Endothelial cell of umbilical vein (primary cell): ENCODE measurements around the gene C14orf180. TPM values are rescaled to one million over a fixed set of nuclear protein-coding genes. Genes with fewer than 3 reads are reported as not detected.
"Not testable (repeated sequence)": the region's sequence is repeated elsewhere in the genome, so short reads cannot be mapped to it uniquely, and the experiment has no call there.

ENCODE experiments used
- BruUV-seq: library from RNA; stranded (reverse); fragments of 400-500 nt; replicated peaks from 2 replicates; lab custom pipeline; 2021; lab: Mats Ljungman, UMichigan
- CTCF ChIA-PET: fragments of 300-600, 350-600 bp; sonication (Branson Sonifier 250); formaldehyde crosslinking; loops from one replicate; lab custom pipeline; 2021; ENCODE audit warnings: antibody characterized with exemption, inconsistent platforms; lab: Charles Lee
- POLR2A ChIA-PET: fragments of 300-600, 350-600 bp; sonication (Branson Sonifier 250); formaldehyde crosslinking; loops from one replicate; lab custom pipeline; 2021; ENCODE audit warnings: antibody characterized with exemption, inconsistent platforms; lab: Charles Lee
- DNase-seq: peaks from one replicate; pipeline ENCODE4 v3.0.0-alpha.2; 2011; ENCODE audit warnings: low read depth, low spot score
- FAIRE-seq: peaks from 2 replicates; lab custom pipeline; 2011; peaks lifted over from hg19 to GRCh38; lab: Jason Lieb, UNC
- H2AFZ ChIP-seq: 2 replicates; pipeline ENCODE4 v1.6.0; 2012; ENCODE audit warnings: low read depth, low read length, control low read depth, inconsistent platforms
- H3K27ac ChIP-seq: 2 replicates; pipeline ENCODE4 v1.5.1; 2011; ENCODE audit warnings: low read depth, mild to moderate bottlenecking, control low read depth, low read length, moderate library complexity; ENCODE audit not compliant: insufficient read depth
- H3K27me3 ChIP-seq, 2 experiments: 2 replicates each; pipeline versions ENCODE4 v1.6.0 to v1.6.1; 2011; ENCODE audit warnings: low read length in 2 of 2, mixed read lengths in 1 of 2; ENCODE audit not compliant: control insufficient read depth in 2 of 2, insufficient read depth in 2 of 2
- H3K36me3 ChIP-seq, 2 experiments: 2 replicates in 1 of 2; 3 replicates in 1 of 2; pipeline ENCODE4 v1.5.1; 2011; ENCODE audit warnings: low read length in 2 of 2, mild to moderate bottlenecking in 1 of 2, moderate library complexity in 1 of 2; ENCODE audit not compliant: control insufficient read depth in 2 of 2, insufficient read depth in 2 of 2; ENCODE audit errors: extremely low read depth in 1 of 2
- H3K4me1 ChIP-seq: 3 replicates; pipeline ENCODE4 v1.5.1; 2011; ENCODE audit warnings: mild to moderate bottlenecking, low read length; ENCODE audit not compliant: control insufficient read depth, insufficient read depth; ENCODE audit errors: extremely low read depth
- H3K4me2 ChIP-seq: 2 replicates; pipeline ENCODE4 v1.6.1; 2011; ENCODE audit warnings: low read length, control low read depth, mixed read lengths; ENCODE audit not compliant: insufficient read depth
- H3K4me3 ChIP-seq, 3 experiments: fragments of 200-600 bp in 1 of 3; sonication (generic), shearing (Covaris generic) in 1 of 3; replicated peaks in 1 of 3; 2 replicates each; pipeline ENCODE4 v1.5.1; 2011 to 2016; ENCODE audit warnings: control low read depth in 3 of 3, low read length in 3 of 3, mild to moderate bottlenecking in 2 of 3, inconsistent platforms in 1 of 3, low read depth in 1 of 3, moderate library complexity in 1 of 3; ENCODE audit not compliant: insufficient read depth in 1 of 3
- H3K79me2 ChIP-seq: 2 replicates; pipeline ENCODE4 v1.6.0; 2012; ENCODE audit warnings: low read length, inconsistent platforms; ENCODE audit not compliant: control insufficient read depth, insufficient read depth
- H3K9ac ChIP-seq: replicated peaks from 2 replicates; pipeline ENCODE3; 2011; ENCODE audit warnings: low read length, control low read depth; ENCODE audit not compliant: insufficient read depth; ENCODE audit errors: extremely low read depth
- H3K9me1 ChIP-seq: replicated peaks from 3 replicates; pipeline ENCODE4 v1.6.0; 2011; ENCODE audit warnings: mild to moderate bottlenecking, low read length; ENCODE audit not compliant: control insufficient read depth, insufficient read depth; ENCODE audit errors: extremely low read depth
- H3K9me3 ChIP-seq: replicated peaks from 2 replicates; pipeline ENCODE4 v1.5.1; 2012; ENCODE audit warnings: low read length, inconsistent platforms; ENCODE audit not compliant: control insufficient read depth, insufficient read depth
- H4K20me1 ChIP-seq: replicated peaks from 2 replicates; pipeline ENCODE3; 2011; ENCODE audit warnings: mild to moderate bottlenecking, low read length; ENCODE audit not compliant: control insufficient read depth, insufficient read depth; ENCODE audit errors: extremely low read depth
- CTCF ChIP-seq, 2 donors: IDR thresholded peaks; 1 replicate in 1 of 2; 2 replicates in 1 of 2; pipeline ENCODE4 v1.5.1; 2011; ENCODE audit warnings: low read length in 2 of 2, mild to moderate bottlenecking in 2 of 2, moderate library complexity in 2 of 2, control low read depth in 1 of 2, inconsistent platforms in 1 of 2, low read depth in 1 of 2; ENCODE audit not compliant: insufficient read depth in 1 of 2; ENCODE audit errors: extremely low read depth in 1 of 2
- EZH2 ChIP-seq: IDR thresholded peaks from 2 replicates; pipeline ENCODE4 v1.6.1; 2012; ENCODE audit warnings: borderline replicate concordance, low read depth, mild to moderate bottlenecking, moderate library complexity, low read length, inconsistent platforms; ENCODE audit not compliant: severe bottlenecking
- FOS ChIP-seq: IDR thresholded peaks from 2 replicates; pipeline ENCODE4 v1.6.1; 2011; ENCODE audit warnings: mild to moderate bottlenecking, low read length, moderate library complexity, borderline replicate concordance; ENCODE audit not compliant: insufficient read depth
- GATA2 ChIP-seq: IDR thresholded peaks from 2 replicates; pipeline ENCODE4 v1.7.0; 2011; ENCODE audit warnings: low read depth, mild to moderate bottlenecking, moderate library complexity, mixed read lengths, low read length; ENCODE audit not compliant: insufficient read length, insufficient read depth
- JUN ChIP-seq: IDR thresholded peaks from 2 replicates; pipeline ENCODE4 v1.6.1; 2011; ENCODE audit warnings: borderline replicate concordance, low read depth; ENCODE audit not compliant: insufficient read length, insufficient read depth
- MAX ChIP-seq: IDR thresholded peaks from 2 replicates; pipeline ENCODE4 v1.6.1; 2011; ENCODE audit not compliant: insufficient read depth, insufficient read length
- MYC ChIP-seq: IDR thresholded peaks from one replicate; pipeline ENCODE4 v1.6.1; 2011; ENCODE audit warnings: mild to moderate bottlenecking, low read depth, low read length
- POLR2A ChIP-seq: IDR thresholded peaks from 2 replicates; pipeline ENCODE4 v1.6.1; 2012; ENCODE audit warnings: low read depth, mild to moderate bottlenecking, control low read depth, low read length
- POLR2AphosphoS5 ChIP-seq: IDR thresholded peaks from 2 replicates; pipeline ENCODE4 v1.6.1; 2012; ENCODE audit warnings: low read depth, mild to moderate bottlenecking, control low read depth, low read length, moderate library complexity; ENCODE audit not compliant: insufficient read depth
- dilution Hi-C: fragments of 300-500 bp; cut with MboI; formaldehyde crosslinking; loops from one replicate; pipeline ENCODE4 v1.15.0; 2019; ENCODE audit warnings: low sequenced_read_pairs; ENCODE audit not compliant: extremely low pct_ligation_motif_present
- intact Hi-C: fragments of 100-400 bp; cut with micrococcal nuclease; formaldehyde crosslinking; loops from one replicate; pipeline ENCODE4 v1.10.0; 2022
- polyA plus RNA-seq, 4 experiments: library from polyadenylated mRNA; depleted of rRNA in 3 of 4; stranded (reverse) in 3 of 4; unstranded in 1 of 4; fragments of >200 nt; gene quantifications; 2 replicates each; pipeline versions ENCODE4 v1.2.1 to v1.2.3, GENCODE V29; 2011 to 2012; ENCODE audit warnings: missing spikeins in 1 of 4
- total RNA-seq: library from RNA; stranded (reverse); gene quantifications from 2 replicates; pipeline ENCODE4 v1.2.3, GENCODE V29; 2021

The C14orf180 gene
- total and polyA plus RNA-seq, 2 donors (not counting 3 experiments of a cell fraction or from before 2014, with no cell fraction given): not detected

- intact Hi-C loops: no loop called here
Observed at GRCh38 chr14:104578321-104578720, 1.2 kb upstream of the C14orf180 start.

GRCh38 chr14:104579939-104580338 lies 375 bp downstream of the C14orf180 start:
- H4K20me1 ChIP-seq, H3K9ac ChIP-seq, H3K9me3 ChIP-seq, FAIRE-seq, H2AFZ ChIP-seq, H3K79me2 ChIP-seq, H3K9me1 ChIP-seq, H3K4me3 ChIP-seq, H3K36me3 ChIP-seq, POLR2A ChIA-PET, BruUV-seq, intact Hi-C loops, H3K4me1 ChIP-seq, H3K4me2 ChIP-seq, dilution Hi-C loops, DNase-seq, H3K27ac ChIP-seq, H3K27me3 ChIP-seq: not testable (repeated sequence)
- CTCF ChIA-PET: interaction anchor here (0.6 kb wide), 1 partner anchor 122 kb away, joined by 3 read pairs; no protein-coding TSS in a partner anchor

More at GRCh38 chr14:104578321-104578720, 1.2 kb upstream of the C14orf180 start:
- TF ChIP-seq JUN (no peak), FOS (no peak), MYC (no peak), GATA2 (no peak), MAX (no peak), POLR2AphosphoS5 (no peak), EZH2 (no peak), POLR2A (no peak), CTCF (IDR thresholded peaks at IDR 0.05; ENCODE audit: extremely low read depth in 1 of 2, insufficient read depth in 1 of 2, low read depth in 1 of 2, low read length in 2 of 2) (no peak)
- Histone ChIP-seq H3K27ac (no peak overlapping the region), H3K9me3 (no peaks in the 10 kb centered on the region), H3K9me1 (no peaks in the 10 kb centered on the region), H2AFZ (no peak overlapping the region), H3K79me2 (no peaks in the 10 kb centered on the region), H3K4me3 (no peak overlapping the region), H4K20me1 (no peaks in the 10 kb centered on the region), H3K4me1 (no peaks in the 10 kb centered on the region), H3K9ac (no peak overlapping the region), H3K36me3 (no peaks in the 10 kb centered on the region), H3K4me2 (no peak overlapping the region), H3K27me3 (no peaks in the 10 kb centered on the region)
- dilution Hi-C loops: no loop called here
- DNase-seq: no peak
- CTCF ChIA-PET: interaction anchor here (1.2 kb wide), 1 partner anchor 483 kb away, joined by 3 read pairs; no protein-coding TSS in a partner anchor
- no peak for FAIRE-seq
- BruUV-seq: no TSS peak
- POLR2A ChIA-PET: no interaction called here
